ENCODE data around the gene ZBTB42. TPM values are rescaled to one million over a fixed set of nuclear protein-coding genes. Genes with fewer than 3 reads are reported as not detected.

The ZBTB42 gene
- polyA plus RNA-seq, 3 donors: 0.49 to 1.0 (median 0.68) TPM

GRCh38 chr14:104797115-104798044 lies 3.5 kb upstream of the ZBTB42 start:
- no peak overlapping the region for H3K4me3 Mint-ChIP-seq
- no peaks in the 10 kb centered on the region for H3K36me3 ChIP-seq (replicated peaks in 1 of 2; ENCODE audit: control insufficient read depth in 1 of 2, insufficient read depth in 2 of 2, low read length in 2 of 2)
- TF ChIP-seq CTCF (IDR thresholded peaks at IDR 0.05): no peak
- DNase-seq: no peak
- H3K4me1 ChIP-seq (ENCODE audit: control insufficient read depth in 1 of 2, insufficient read depth in 2 of 2, low read length in 2 of 2): peaks cover 44 to 56% of the 10 kb centered on the region in 2 donors
- H3K27ac ChIP-seq (ENCODE audit: low read depth in 1 of 2, low read length in 2 of 2): no peak overlapping the region
- H3K4me1 Mint-ChIP-seq: peaks cover 50% of the 10 kb centered on the region
- peaks cover 21 to 52% (median 30%) of the 10 kb centered on the region in 3 donors for H3K27me3 Mint-ChIP-seq (ENCODE audit: low read depth in 3 of 3)
- H3K9me3 Mint-ChIP-seq: peaks cover 0 to 2% (median 0%) of the 10 kb centered on the region in 7 donors
- peaks cover 25% of the 10 kb centered on the region for H4K20me1 ChIP-seq (ENCODE audit: insufficient read depth, low read length)
- H2AFZ ChIP-seq (ENCODE audit: insufficient read depth, low read depth, low read length, poor library complexity, severe bottlenecking): no peak overlapping the region
- intact Hi-C loops (cut with micrococcal nuclease): loop anchor here in 1 of 2 donors (5.0 to 10.0 kb wide), 2 partner anchors 75 to 187 kb away; partner anchors contain the start of genes ADSS1 and CLBA1
- no peak overlapping the region for H3K4me3 ChIP-seq (replicated peaks in 1 of 3; ENCODE audit: low read depth in 2 of 3, low read length in 3 of 3)
- no peaks in the 10 kb centered on the region for H3K9me3 ChIP-seq (replicated peaks in 1 of 2; ENCODE audit: control insufficient read depth in 1 of 2, insufficient read depth in 1 of 2, low read length in 2 of 2)
- peaks cover 0 to 12% of the 10 kb centered on the region in 2 donors for H3K36me3 Mint-ChIP-seq
- H3K4me2 ChIP-seq (replicated peaks; ENCODE audit: extremely low read depth, low read length, poor library complexity, severe bottlenecking): no peak overlapping the region
- H3K27ac Mint-ChIP-seq: no peak overlapping the region
- peaks cover 27% of the 10 kb centered on the region for H3K79me2 ChIP-seq (ENCODE audit: insufficient read depth, low read length)
- H3K27me3 ChIP-seq (ENCODE audit: control insufficient read depth in 2 of 2, insufficient read depth in 2 of 2, low read length in 2 of 2): peaks cover 0 to 32% of the 10 kb centered on the region in 2 donors
- 60% methylated on average over 17 of the region's 18 CpGs for WGBS (ENCODE audit: insufficient coverage)
- H3K9ac ChIP-seq (ENCODE audit: insufficient read depth, low read length, poor library complexity, severe bottlenecking): no peak overlapping the region

GRCh38 chr14:104798300-104799243 lies 2.3 kb upstream of the ZBTB42 start:
- no peak overlapping the region for H3K9ac ChIP-seq (ENCODE audit: insufficient read depth, low read length, poor library complexity, severe bottlenecking)
- no peaks in the 10 kb centered on the region for H3K9me3 ChIP-seq (replicated peaks in 1 of 2; ENCODE audit: control insufficient read depth in 1 of 2, insufficient read depth in 1 of 2, low read length in 2 of 2)
- H3K27ac ChIP-seq (ENCODE audit: low read depth in 1 of 2, low read length in 2 of 2): no peak overlapping the region
- no peak for TF ChIP-seq CTCF (IDR thresholded peaks at IDR 0.05)
- intact Hi-C loops (cut with micrococcal nuclease): loop anchor here in 1 of 2 donors (5.0 to 10.0 kb wide), 2 partner anchors 76 to 186 kb away; partner anchors contain the start of genes ADSS1 and CLBA1
- H3K36me3 ChIP-seq (replicated peaks in 1 of 2; ENCODE audit: control insufficient read depth in 1 of 2, insufficient read depth in 2 of 2, low read length in 2 of 2): no peaks in the 10 kb centered on the region
- 85% methylated on average over 12 of the region's 16 CpGs for WGBS (ENCODE audit: insufficient coverage)
- H3K4me1 ChIP-seq (ENCODE audit: control insufficient read depth in 1 of 2, insufficient read depth in 2 of 2, low read length in 2 of 2): peaks cover 37 to 44% of the 10 kb centered on the region in 2 donors
- H3K4me3 ChIP-seq (replicated peaks in 1 of 3; ENCODE audit: low read depth in 2 of 3, low read length in 3 of 3): no peak overlapping the region
- H3K36me3 Mint-ChIP-seq: peaks cover 0 to 5% of the 10 kb centered on the region in 2 donors
- H3K79me2 ChIP-seq (ENCODE audit: insufficient read depth, low read length): peaks cover 15% of the 10 kb centered on the region
- H3K27ac Mint-ChIP-seq: peak overlapping the region in 1 of 7 donors; percentile 39
- no peak overlapping the region for H2AFZ ChIP-seq (ENCODE audit: insufficient read depth, low read depth, low read length, poor library complexity, severe bottlenecking)
- H3K4me2 ChIP-seq (replicated peaks; ENCODE audit: extremely low read depth, low read length, poor library complexity, severe bottlenecking): no peak overlapping the region
- no peak for DNase-seq
- H3K4me1 Mint-ChIP-seq: peaks cover 41% of the 10 kb centered on the region
- H3K9me3 Mint-ChIP-seq: peaks cover 0 to 2% (median 0%) of the 10 kb centered on the region in 7 donors
- H3K27me3 ChIP-seq (ENCODE audit: control insufficient read depth in 2 of 2, insufficient read depth in 2 of 2, low read length in 2 of 2): peaks cover 0 to 34% of the 10 kb centered on the region in 2 donors
- peaks cover 13% of the 10 kb centered on the region for H4K20me1 ChIP-seq (ENCODE audit: insufficient read depth, low read length)
- H3K27me3 Mint-ChIP-seq (ENCODE audit: low read depth in 3 of 3): peaks cover 21 to 58% (median 32%) of the 10 kb centered on the region in 3 donors
- peak overlapping the region; percentile 8 to 73 for H3K4me3 Mint-ChIP-seq

Measured in CD14-positive monocyte (primary cell).